ENCODE measurements around the gene DNAI2. TPM values are rescaled to one million over a fixed set of nuclear protein-coding genes. Genes with fewer than 3 reads are reported as not detected.

The DNAI2 gene
- total RNA-seq, 6 experiments from 2014 or later = not detected

GRCh38 chr17:74318391-74318790 lies 44.4 kb downstream of the DNAI2 start:
- H3K27ac Mint-ChIP-seq = no peak overlapping the region
- H3K4me1 Mint-ChIP-seq (ENCODE audit: low read depth) = no peaks in the 10 kb centered on the region
- peaks cover 66% of the 10 kb centered on the region for H3K9me3 Mint-ChIP-seq
- H3K4me3 Mint-ChIP-seq = no peak overlapping the region
- DNase-seq = no peak
- peaks cover 4% of the 10 kb centered on the region for H3K36me3 Mint-ChIP-seq (ENCODE audit: low read depth)
- peaks cover 2% of the 10 kb centered on the region for H3K27me3 Mint-ChIP-seq (ENCODE audit: insufficient read depth)
- TF ChIP-seq CTCF (IDR thresholded peaks at IDR 0.05) = no peak

GRCh38 chr17:74324521-74324920 lies 50.5 kb downstream of the DNAI2 start:
- H3K36me3 Mint-ChIP-seq (ENCODE audit: low read depth) = peaks cover 4% of the 10 kb centered on the region; the same call in 1 of the 2 replicates
- H3K27me3 Mint-ChIP-seq (ENCODE audit: insufficient read depth) = peaks cover 2% of the 10 kb centered on the region
- no peak overlapping the region for H3K27ac Mint-ChIP-seq
- no peak for TF ChIP-seq CTCF (IDR thresholded peaks at IDR 0.05)
- H3K4me3 Mint-ChIP-seq = no peak overlapping the region
- H3K4me1 Mint-ChIP-seq (ENCODE audit: low read depth) = no peaks in the 10 kb centered on the region
- DNase-seq = no peak
- peaks cover 61% of the 10 kb centered on the region for H3K9me3 Mint-ChIP-seq

- Mint-ChIP-seq H3K4me1 (ENCODE audit: low read depth) (no peaks in the 10 kb centered on the region), H3K27me3 (ENCODE audit: insufficient read depth) (peaks cover 2% of the 10 kb centered on the region), H3K4me3 (no peak overlapping the region), H3K9me3 (peaks cover 58% of the 10 kb centered on the region), H3K27ac (no peak overlapping the region), H3K36me3 (ENCODE audit: low read depth) (peaks cover 4% of the 10 kb centered on the region; the same call in 1 of the 2 replicates)
- DNase-seq = no peak
- no peak for TF ChIP-seq CTCF (IDR thresholded peaks at IDR 0.05)
Observed at GRCh38 chr17:74325376-74325742, 51.3 kb downstream of the DNAI2 start.

- H3K4me1 Mint-ChIP-seq (ENCODE audit: low read depth) = no peaks in the 10 kb centered on the region
- no peak within 1 kb of the TSS for H3K27ac Mint-ChIP-seq
- H3K9me3 Mint-ChIP-seq = peaks cover 53% of the 10 kb centered on the region
- H3K4me3 Mint-ChIP-seq = no peak within 1 kb of the TSS
- peaks cover 4% of the 10 kb centered on the region; the same call in 1 of the 2 replicates for H3K36me3 Mint-ChIP-seq (ENCODE audit: low read depth)
- DNase-seq = no peak
- peaks cover 2% of the 10 kb centered on the region for H3K27me3 Mint-ChIP-seq (ENCODE audit: insufficient read depth)
- TF ChIP-seq CTCF (IDR thresholded peaks at IDR 0.05) = no peak
Observed at GRCh38 chr17:74325743-74326379, 51.8 kb downstream of the DNAI2 start, which contains the start of gene KIF19. Gene KIF19 (plus strand): TSS chr17:74326226. CDS start chr17:74326350, 124 bp downstream.

- peaks cover 4% of the 10 kb centered on the region; the same call in 1 of the 2 replicates for H3K36me3 Mint-ChIP-seq (ENCODE audit: low read depth)
- DNase-seq = no peak
- no peak overlapping the region for H3K27ac Mint-ChIP-seq
- no peaks in the 10 kb centered on the region for H3K4me1 Mint-ChIP-seq (ENCODE audit: low read depth)
- peaks cover 2% of the 10 kb centered on the region for H3K27me3 Mint-ChIP-seq (ENCODE audit: insufficient read depth)
- TF ChIP-seq CTCF (IDR thresholded peaks at IDR 0.05) = no peak
- H3K9me3 Mint-ChIP-seq = peaks cover 52% of the 10 kb centered on the region
- no peak overlapping the region for H3K4me3 Mint-ChIP-seq
Observed at GRCh38 chr17:74326506-74326905, 52.5 kb downstream of the DNAI2 start.

Measured in HFFc6 (cell line).